H1 (cell line): Measurements from ENCODE around the gene TFF1. TPM values are rescaled to one million over a fixed set of nuclear protein-coding genes. Genes with fewer than 3 reads are reported as not detected.

Source experiments
- CTCF ChIA-PET: fragments of 300-600 bp; sonication (Branson Sonifier 250); formaldehyde crosslinking; loops from one replicate; lab custom pipeline; 2021; ENCODE audit not compliant: partially characterized antibody; lab: Charles Lee
- POLR2A ChIA-PET: fragments of 300-600 bp; sonication (Branson Sonifier 250); formaldehyde crosslinking; loops from one replicate; lab custom pipeline; 2021; ENCODE audit warnings: inconsistent platforms; ENCODE audit not compliant: partially characterized antibody; lab: Charles Lee
- DNase-seq, 2 experiments: peaks; one replicate each; pipeline versions ENCODE4 v3.0.0 to v3.0.0-alpha.2; 2010 to 2022; ENCODE audit warnings: low spot score in 2 of 2, low read depth in 1 of 2, mixed read lengths in 1 of 2
- FAIRE-seq: peaks from 2 replicates; lab custom pipeline; 2011; peaks lifted over from hg19 to GRCh38; lab: Jason Lieb, UNC
- H2AFZ ChIP-seq: 2 replicates; pipeline ENCODE4 v1.8.1; 2012; ENCODE audit warnings: low read length, inconsistent platforms
- H2AK5ac ChIP-seq: 2 replicates; pipeline ENCODE4 v1.6.1; 2013; ENCODE audit warnings: low read depth, low read length
- H2BK120ac ChIP-seq: replicated peaks from 2 replicates; pipeline ENCODE3; 2013; ENCODE audit warnings: low read depth, low read length, inconsistent platforms
- H2BK12ac ChIP-seq: 2 replicates; pipeline ENCODE4 v1.6.1; 2013; ENCODE audit warnings: low read depth, low read length
- H2BK15ac ChIP-seq: 2 replicates; pipeline ENCODE4 v1.6.1; 2013; ENCODE audit warnings: low read length
- H2BK20ac ChIP-seq: 2 replicates; pipeline ENCODE4 v1.6.1; 2013; ENCODE audit warnings: low read length
- H2BK5ac ChIP-seq: 2 replicates; pipeline ENCODE4 v1.6.1; 2013; ENCODE audit warnings: low read depth, low read length
- H3K14ac ChIP-seq: 2 replicates; pipeline ENCODE4 v1.6.1; 2013; ENCODE audit warnings: inconsistent platforms; ENCODE audit not compliant: insufficient read length
- H3K18ac ChIP-seq: 2 replicates; pipeline ENCODE4 v1.6.1; 2013; ENCODE audit warnings: low read length; ENCODE audit errors: extremely low read depth
- H3K23ac ChIP-seq: 2 replicates; pipeline ENCODE4 v1.6.1; 2013; ENCODE audit warnings: inconsistent platforms; ENCODE audit not compliant: insufficient read length
- H3K23me2 ChIP-seq: 2 replicates; pipeline ENCODE4 v1.6.1; 2013; ENCODE audit warnings: low read depth, low read length
- H3K27ac ChIP-seq: 2 replicates; pipeline ENCODE4 v1.6.1; 2011; ENCODE audit warnings: low read depth, low read length, inconsistent platforms
- H3K27me3 ChIP-seq, 4 experiments: replicated peaks in 1 of 4; 1 replicate in 1 of 4; 2 replicates in 3 of 4; pipeline versions ENCODE4 v1.6.1 to v1.8.1; 2011 to 2013; ENCODE audit warnings: low read length in 3 of 4, mild to moderate bottlenecking in 3 of 4, inconsistent platforms in 2 of 4, mixed read lengths in 2 of 4, moderate library complexity in 1 of 4; ENCODE audit not compliant: control insufficient read depth in 3 of 4, insufficient read depth in 3 of 4; ENCODE audit errors: extremely low read depth in 1 of 4
- H3K36me3 ChIP-seq, 4 experiments: 2 replicates each; pipeline versions ENCODE4 v1.6.1 to v1.8.1; 2011 to 2013; ENCODE audit warnings: mild to moderate bottlenecking in 4 of 4, low read length in 3 of 4, moderate library complexity in 2 of 4, control low read depth in 1 of 4, inconsistent platforms in 1 of 4; ENCODE audit not compliant: insufficient read depth in 4 of 4, control insufficient read depth in 2 of 4
- H3K4ac ChIP-seq: replicated peaks from 2 replicates; pipeline ENCODE3; 2013; ENCODE audit warnings: low read length, low read depth, mixed read lengths, inconsistent platforms; ENCODE audit not compliant: insufficient read length
- H3K4me1 ChIP-seq, 4 experiments: replicated peaks in 1 of 4; 1 replicate in 1 of 4; 2 replicates in 3 of 4; pipeline versions ENCODE4 v1.6.1 to v1.8.1; 2011 to 2013; ENCODE audit warnings: low read length in 3 of 4, inconsistent platforms in 2 of 4, mixed read lengths in 1 of 4; ENCODE audit not compliant: insufficient read depth in 4 of 4, control insufficient read depth in 3 of 4
- H3K4me2 ChIP-seq, 2 experiments: 2 replicates each; pipeline versions ENCODE4 v1.6.1 to v1.8.1; 2011 to 2013; ENCODE audit warnings: low read depth in 2 of 2, low read length in 2 of 2, control low read depth in 1 of 2, inconsistent platforms in 1 of 2, mild to moderate bottlenecking in 1 of 2; ENCODE audit not compliant: insufficient read depth in 1 of 2
- H3K4me3 ChIP-seq, 4 experiments: fragments of 200-600, 300-600 bp in 1 of 4; sonication (generic), shearing (Covaris generic), sonication (Bioruptor Twin) in 1 of 4; 2 replicates each; pipeline versions ENCODE4 v1.5.1 to v1.8.1; 2011 to 2016; ENCODE audit warnings: low read length in 4 of 4, low read depth in 3 of 4, control low read depth in 2 of 4, inconsistent platforms in 2 of 4, mild to moderate bottlenecking in 2 of 4, mixed read lengths in 1 of 4, moderate library complexity in 1 of 4; ENCODE audit not compliant: insufficient read depth in 2 of 4; ENCODE audit errors: extremely low read depth in 1 of 4
- H3K56ac ChIP-seq: replicated peaks from 2 replicates; pipeline ENCODE3; 2013; ENCODE audit warnings: low read depth, mild to moderate bottlenecking, mixed read lengths, low read length, inconsistent platforms; ENCODE audit not compliant: insufficient read length
- H3K79me1 ChIP-seq: 2 replicates; pipeline ENCODE4 v1.6.1; 2013; ENCODE audit warnings: low read depth, low read length, control low read depth
- H3K79me2 ChIP-seq, 2 experiments: 2 replicates each; pipeline versions ENCODE4 v1.6.1 to v1.8.1; 2012 to 2013; ENCODE audit warnings: low read length in 2 of 2, mild to moderate bottlenecking in 2 of 2, inconsistent platforms in 1 of 2; ENCODE audit not compliant: insufficient read depth in 2 of 2, control insufficient read depth in 1 of 2
- H3K9ac ChIP-seq, 4 experiments: replicated peaks in 1 of 4; 1 replicate in 1 of 4; 2 replicates in 3 of 4; pipeline versions ENCODE4 v1.6.1 to v1.8.1; 2011 to 2013; ENCODE audit warnings: low read depth in 3 of 4, low read length in 3 of 4, control low read depth in 2 of 4, mild to moderate bottlenecking in 2 of 4, moderate library complexity in 2 of 4, inconsistent platforms in 1 of 4; ENCODE audit errors: extremely low read depth in 1 of 4
- H3K9me3 ChIP-seq, 2 experiments: 2 replicates each; pipeline versions ENCODE4 v1.6.1 to v1.8.1; 2012 to 2013; ENCODE audit warnings: mild to moderate bottlenecking in 2 of 2, moderate library complexity in 2 of 2, control low read depth in 1 of 2, inconsistent platforms in 1 of 2, low read depth in 1 of 2, low read length in 1 of 2, mixed read lengths in 1 of 2; ENCODE audit not compliant: insufficient read depth in 2 of 2
- H4K20me1 ChIP-seq, 2 experiments: replicated peaks in 1 of 2; 2 replicates each; pipeline versions ENCODE3 to v1.8.1; 2011 to 2013; ENCODE audit warnings: inconsistent platforms in 2 of 2, low read length in 2 of 2, mild to moderate bottlenecking in 1 of 2; ENCODE audit not compliant: insufficient read depth in 2 of 2, control insufficient read depth in 1 of 2
- H4K5ac ChIP-seq: 2 replicates; pipeline ENCODE4 v1.6.1; 2013; ENCODE audit warnings: low read length, low read depth, mixed read lengths, inconsistent platforms; ENCODE audit not compliant: insufficient read length
- H4K8ac ChIP-seq: 2 replicates; pipeline ENCODE4 v1.8.0; 2013; ENCODE audit warnings: mild to moderate bottlenecking, moderate library complexity, low read length, inconsistent platforms; ENCODE audit not compliant: insufficient read depth; ENCODE audit errors: extremely low read depth
- H4K91ac ChIP-seq: replicated peaks from 2 replicates; pipeline ENCODE3; 2013; ENCODE audit warnings: low read length, mixed read lengths, inconsistent platforms; ENCODE audit not compliant: insufficient read length
- HDAC6 ChIP-seq: IDR thresholded peaks from one replicate; pipeline ENCODE4 v1.7.1; 2012; ENCODE audit warnings: low read depth, mild to moderate bottlenecking, inconsistent platforms, low read length, moderate library complexity
- SP2 ChIP-seq: IDR thresholded peaks from 2 replicates; pipeline ENCODE4 v1.6.1; 2012; ENCODE audit warnings: mild to moderate bottlenecking, low read length, inconsistent platforms
- WGBS, 2 experiments: shearing (Covaris generic) in 1 of 2; methylation state at CpG; one replicate each; pipeline versions ENCODE4 v1.1.6 to v1.1.7; 2013 to 2015; ENCODE audit warnings: low lambda C conversion rate in 2 of 2, mixed read lengths in 2 of 2, inconsistent platforms in 1 of 2, low coverage in 1 of 2, missing lambda C conversion rate in 1 of 2; ENCODE audit not compliant: insufficient replicate concordance in 2 of 2, insufficient coverage in 1 of 2, insufficient read length in 1 of 2; ENCODE audit errors: extremely low coverage in 1 of 2, missing lambda C conversion rate in 1 of 2; 5-methylcytosine and 5-hydroxymethylcytosine counted together
- polyA plus RNA-seq, 7 experiments: library from polyadenylated mRNA; depleted of rRNA in 3 of 7; stranded (reverse) in 5 of 7; unstranded in 2 of 7; fragments of >200 nt in 5 of 7; fragments of 200-250 nt in 2 of 7; gene quantifications; 1 replicate in 5 of 7; 2 replicates in 1 of 7; 4 replicates in 1 of 7; pipeline versions ENCODE4 v1.2.1 to v1.2.3, GENCODE V29; 2011 to 2013; ENCODE audit warnings: missing spikeins in 2 of 7, mixed read lengths in 2 of 7
- total RNA-seq: library from RNA; stranded (reverse); fragmentation: NEBNext Ultra II Directional; extraction: Animal tissue kit (Norgen Biotek cat#: 25700); gene quantifications from 2 replicates; pipeline ENCODE4 v1.2.1, GENCODE V29; 2021

The TFF1 gene
- total and polyA plus RNA-seq, 2 of the 8 experiments (the other 6 are each of a cell fraction or from before 2014, with no cell fraction given) = not detected

GRCh38 chr21:42378418-42378817, 12.1 kb upstream of the TFF1 start:
- WGBS, 2 experiments = 92% methylated on average over 8 of the region's 8 CpGs; no CpG with 5 or more reads in 1 of the 2 experiments
- H3K18ac ChIP-seq = no peak overlapping the region
- no peaks in the 10 kb centered on the region for H3K9me3 ChIP-seq
- FAIRE-seq (no peak), DNase-seq (no peak)
- H3K4me3 ChIP-seq = no peak overlapping the region
- no peak overlapping the region for H2BK15ac ChIP-seq
- H4K5ac ChIP-seq = no peak overlapping the region
- no peak overlapping the region for H2BK12ac ChIP-seq
- no peak overlapping the region for H3K4ac ChIP-seq
- no peak overlapping the region for H4K91ac ChIP-seq
- H2BK120ac ChIP-seq = no peak overlapping the region
- H3K14ac ChIP-seq = no peak overlapping the region
- H4K20me1 ChIP-seq = peaks cover 0 to 3% of the 10 kb centered on the region in 2 experiments
- no peak overlapping the region for H2BK20ac ChIP-seq
- H3K23me2 ChIP-seq = no peaks in the 10 kb centered on the region
- H3K79me2 ChIP-seq = no peaks in the 10 kb centered on the region
- H3K9ac ChIP-seq = no peak overlapping the region
- no peak overlapping the region for H4K8ac ChIP-seq
- no peaks in the 10 kb centered on the region; the same call in 1 of the 2 replicates for H3K79me1 ChIP-seq
- TF ChIP-seq HDAC6 (no peak), SP2 (no peak)
- no peak overlapping the region for H2AFZ ChIP-seq
- no peak overlapping the region for H3K56ac ChIP-seq
- H2BK5ac ChIP-seq = no peak overlapping the region
- H3K23ac ChIP-seq = no peak overlapping the region
- H3K4me2 ChIP-seq = no peak overlapping the region
- no peak overlapping the region for H3K27ac ChIP-seq
- ChIA-PET CTCF (interaction anchor here (1.2 to 3.2 kb wide), 6 partner anchors 9 to 69 kb away, joined by 3 to 16 read pairs (median 6); partner anchors contain the start of gene TFF1), POLR2A (interaction anchor here (0.9 to 1.5 kb wide), 2 partner anchors 10 to 11 kb away, joined by 3 to 6 read pairs; no protein-coding TSS in a partner anchor)
- peaks cover 0 to 7% (median 0%) of the 10 kb centered on the region in 4 experiments; a peak in 5 of 7 replicates for H3K4me1 ChIP-seq
- no peaks in the 10 kb centered on the region; a peak in 1 of 7 replicates for H3K27me3 ChIP-seq
- H3K36me3 ChIP-seq = no peaks in the 10 kb centered on the region
- no peak overlapping the region for H2AK5ac ChIP-seq
